SU-DHL-6 (cell line): ENCODE results near the gene DGKB.

ENCODE experiments used
- H2AFZ ChIP-seq: fragments of 200-600 bp; sonication (generic); 2 replicates; pipeline ENCODE4 v1.6.1; 2014; ENCODE audit warnings: low read depth, mild to moderate bottlenecking, moderate library complexity, mixed read lengths, antibody characterized with exemption, low read length; ENCODE audit not compliant: severe bottlenecking
- H3F3A ChIP-seq: fragments of 200-600 bp; shearing (Covaris generic); 2 replicates; pipeline ENCODE4 v1.6.0; 2016; ENCODE audit warnings: antibody characterized with exemption, mild to moderate bottlenecking; ENCODE audit not compliant: insufficient read depth
- H3K27ac ChIP-seq: fragments of 200-600 bp; sonication (generic); 2 replicates; pipeline ENCODE4 v1.5.1; 2016; ENCODE audit warnings: low read depth, mild to moderate bottlenecking, low read length, moderate library complexity, mixed read lengths
- H3K27me3 ChIP-seq: fragments of 200-600 bp; sonication (generic), shearing (Covaris generic); 2 replicates; pipeline ENCODE4 v1.6.0; 2014; ENCODE audit warnings: mild to moderate bottlenecking, low read length
- H3K36me3 ChIP-seq: fragments of 200-600 bp; sonication (generic); 2 replicates; pipeline ENCODE4 v1.6.1; 2014; ENCODE audit warnings: mild to moderate bottlenecking, low read length, mixed read lengths
- H3K4me2 ChIP-seq: fragments of 300-600, 200-600 bp; shearing (Covaris generic), sonication (generic); 2 replicates; pipeline ENCODE4 v1.6.0; 2014; ENCODE audit warnings: low read length, low read depth, mild to moderate bottlenecking; ENCODE audit not compliant: poor library complexity, severe bottlenecking
- H3K4me3 ChIP-seq: fragments of 200-600 bp; sonication (generic); 2 replicates; pipeline ENCODE4 v1.5.1; 2014; ENCODE audit warnings: antibody characterized with exemption, low read length, mild to moderate bottlenecking, mixed read lengths; ENCODE audit not compliant: insufficient read depth, poor library complexity, severe bottlenecking
- H3K79me2 ChIP-seq: fragments of 200-600 bp; sonication (generic); 2 replicates; pipeline ENCODE4 v1.6.1; 2014; ENCODE audit warnings: mild to moderate bottlenecking, low read length, moderate library complexity; ENCODE audit not compliant: insufficient read depth
- H3K9ac ChIP-seq: fragments of 200-600 bp; sonication (generic); 2 replicates; pipeline ENCODE4 v1.7.0; 2014; ENCODE audit warnings: mild to moderate bottlenecking, low read length
- H3K9me2 ChIP-seq: fragments of 200-600 bp; sonication (generic); replicated peaks from 2 replicates; pipeline ENCODE4 v1.6.1; 2014; ENCODE audit warnings: low read length; ENCODE audit not compliant: insufficient read depth
- H3K9me3 ChIP-seq: fragments of 200-600 bp; sonication (generic); 2 replicates; pipeline ENCODE4 v1.6.1; 2014; ENCODE audit warnings: low read length, mixed read lengths; ENCODE audit not compliant: insufficient read depth
- H4K20me1 ChIP-seq: fragments of 200-600 bp; sonication (generic); 2 replicates; pipeline ENCODE4 v1.6.1; 2014; ENCODE audit warnings: low read depth, mild to moderate bottlenecking, antibody characterized with exemption, low read length, moderate library complexity, mixed read lengths
- EZH2phosphoT487 ChIP-seq: fragments of 200-600 bp; sonication (generic), shearing (Covaris generic); conservative IDR thresholded peaks from 2 replicates; pipeline ENCODE4 v1.6.1; 2018; ENCODE audit warnings: mild to moderate bottlenecking, antibody characterized with exemption, low read length, moderate library complexity, mixed read lengths
- TF ChIP-seq, protein P1 (sequence below): fragments of 200-600 bp; sonication (generic); IDR thresholded peaks from one replicate; pipeline ENCODE4 v1.5.1; 2017; ENCODE audit warnings: antibody characterized with exemption, mild to moderate bottlenecking, low read length, moderate library complexity; ENCODE audit not compliant: insufficient read depth, poor library complexity, severe bottlenecking

Gene DGKB

DNA sequence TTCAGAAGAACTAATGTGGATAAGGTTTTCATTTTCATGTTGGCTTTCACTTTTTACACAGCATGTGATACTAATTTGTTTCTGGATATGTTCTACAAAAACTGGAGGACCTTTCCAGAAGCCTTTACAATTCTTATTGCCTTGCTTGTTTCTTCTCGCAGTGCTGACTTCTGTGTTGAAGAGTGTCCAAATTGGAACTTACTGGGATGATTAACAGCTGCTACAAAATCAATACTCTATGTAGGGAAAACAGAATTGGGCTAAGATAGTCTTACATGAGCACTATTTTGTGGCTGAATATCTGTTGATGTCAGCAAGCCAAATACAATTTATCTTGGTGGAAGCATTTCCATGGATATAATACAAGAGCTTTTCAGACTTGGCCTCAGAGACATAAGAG, 351.2 kb downstream of the DGKB start:
- Histone ChIP-seq H3K27me3 (no peaks in the 10 kb centered on the region), H3K4me2 (no peak overlapping the region), H3K9me2 (no peaks in the 10 kb centered on the region), H4K20me1 (no peaks in the 10 kb centered on the region), H2AFZ (no peak overlapping the region), H3K79me2 (no peaks in the 10 kb centered on the region), H3K9me3 (no peaks in the 10 kb centered on the region), H3K27ac (no peak overlapping the region), H3K4me3 (no peak overlapping the region), H3K9ac (no peak overlapping the region), H3K36me3 (no peaks in the 10 kb centered on the region), H3F3A (no peaks in the 10 kb centered on the region)
- TF ChIP-seq EZH2phosphoT487, result no peak
- TF ChIP-seq, protein P1, sequence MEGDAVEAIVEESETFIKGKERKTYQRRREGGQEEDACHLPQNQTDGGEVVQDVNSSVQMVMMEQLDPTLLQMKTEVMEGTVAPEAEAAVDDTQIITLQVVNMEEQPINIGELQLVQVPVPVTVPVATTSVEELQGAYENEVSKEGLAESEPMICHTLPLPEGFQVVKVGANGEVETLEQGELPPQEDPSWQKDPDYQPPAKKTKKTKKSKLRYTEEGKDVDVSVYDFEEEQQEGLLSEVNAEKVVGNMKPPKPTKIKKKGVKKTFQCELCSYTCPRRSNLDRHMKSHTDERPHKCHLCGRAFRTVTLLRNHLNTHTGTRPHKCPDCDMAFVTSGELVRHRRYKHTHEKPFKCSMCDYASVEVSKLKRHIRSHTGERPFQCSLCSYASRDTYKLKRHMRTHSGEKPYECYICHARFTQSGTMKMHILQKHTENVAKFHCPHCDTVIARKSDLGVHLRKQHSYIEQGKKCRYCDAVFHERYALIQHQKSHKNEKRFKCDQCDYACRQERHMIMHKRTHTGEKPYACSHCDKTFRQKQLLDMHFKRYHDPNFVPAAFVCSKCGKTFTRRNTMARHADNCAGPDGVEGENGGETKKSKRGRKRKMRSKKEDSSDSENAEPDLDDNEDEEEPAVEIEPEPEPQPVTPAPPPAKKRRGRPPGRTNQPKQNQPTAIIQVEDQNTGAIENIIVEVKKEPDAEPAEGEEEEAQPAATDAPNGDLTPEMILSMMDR, result no peak

DNA sequence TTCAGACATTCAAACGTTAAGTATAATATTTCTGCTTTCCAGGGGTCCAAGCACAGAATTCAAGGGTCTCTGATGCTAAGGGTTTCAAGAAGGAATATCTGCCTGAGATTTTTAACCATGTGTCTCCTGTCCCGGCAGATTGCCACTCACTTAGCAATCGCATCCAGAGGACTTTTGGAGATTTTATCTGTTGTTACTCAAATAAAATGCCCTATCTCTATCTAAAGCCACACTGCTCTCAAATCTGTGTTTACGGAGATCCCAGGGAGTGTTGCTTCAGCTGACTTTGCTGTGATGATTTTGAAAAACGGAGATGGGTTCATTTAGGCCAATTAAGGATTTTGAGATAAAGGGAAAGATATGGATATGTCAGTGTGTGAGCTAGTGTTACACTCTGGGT, 359.9 kb downstream of the DGKB start:
- Histone ChIP-seq H2AFZ (no peak overlapping the region), H3K36me3 (no peaks in the 10 kb centered on the region), H3K9me2 (no peaks in the 10 kb centered on the region), H3K4me2 (no peak overlapping the region), H3K4me3 (no peak overlapping the region), H3K9ac (no peak overlapping the region), H3F3A (no peaks in the 10 kb centered on the region), H3K27ac (no peak overlapping the region), H3K9me3 (no peaks in the 10 kb centered on the region), H3K79me2 (no peaks in the 10 kb centered on the region), H4K20me1 (no peaks in the 10 kb centered on the region), H3K27me3 (no peaks in the 10 kb centered on the region)
- no peak for TF ChIP-seq EZH2phosphoT487
- TF ChIP-seq, protein P1, result no peak

DNA sequence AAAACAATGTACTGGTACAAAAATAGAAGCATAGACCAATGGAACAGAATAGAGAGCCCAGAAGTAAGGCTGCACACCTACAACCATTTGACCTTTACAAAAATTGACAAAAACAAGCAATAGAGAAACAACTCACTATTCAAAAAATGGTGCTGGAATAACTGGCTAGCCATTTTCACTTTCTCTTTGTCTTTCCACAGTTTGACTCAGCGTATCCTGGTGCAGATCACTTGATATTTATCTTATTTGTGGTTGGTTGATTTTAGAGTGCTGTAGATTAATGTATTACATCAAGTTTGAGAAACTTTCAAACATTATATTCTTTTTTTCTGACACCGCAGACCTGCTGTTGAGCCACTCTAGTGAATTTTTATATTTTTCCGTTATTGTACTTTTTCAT, 381.4 kb downstream of the DGKB start:
- TF ChIP-seq, protein P1, result no peak
- TF ChIP-seq EZH2phosphoT487, result no peak
- H3K4me2 ChIP-seq, result no peak overlapping the region

DNA sequence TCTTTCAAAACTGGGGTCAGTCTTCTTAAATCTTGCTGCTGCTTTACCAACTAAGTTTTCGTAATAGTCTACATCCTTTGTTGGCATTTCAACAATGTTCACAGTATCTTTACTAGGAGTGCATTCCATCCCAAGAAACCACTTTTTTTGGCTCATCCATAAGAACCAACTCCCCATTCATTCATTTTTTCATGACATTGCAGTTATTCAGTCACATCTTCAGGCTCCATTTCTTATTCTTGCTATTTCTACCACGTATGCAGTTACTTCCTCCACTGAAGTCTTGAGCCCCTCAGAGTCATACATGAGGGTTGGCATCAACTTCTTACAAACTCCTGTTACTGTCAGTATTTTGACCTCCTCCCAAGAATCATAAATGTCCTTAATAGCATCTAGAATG, 392.3 kb downstream of the DGKB start:
- no peaks in the 10 kb centered on the region for H3K9me2 ChIP-seq
- H3F3A ChIP-seq, result no peaks in the 10 kb centered on the region
- H3K79me2 ChIP-seq, result no peaks in the 10 kb centered on the region
- no peak overlapping the region for H3K9ac ChIP-seq
- no peak overlapping the region for H2AFZ ChIP-seq
- H3K4me3 ChIP-seq, result no peak overlapping the region
- no peak overlapping the region for H3K27ac ChIP-seq
- TF ChIP-seq, protein P1, result no peak
- no peak for TF ChIP-seq EZH2phosphoT487
- H3K4me2 ChIP-seq, result no peak overlapping the region
- H3K36me3 ChIP-seq, result no peaks in the 10 kb centered on the region
- H4K20me1 ChIP-seq, result no peaks in the 10 kb centered on the region
- no peaks in the 10 kb centered on the region for H3K9me3 ChIP-seq
- no peaks in the 10 kb centered on the region for H3K27me3 ChIP-seq

More for the DNA sequence above, 381.4 kb downstream of the DGKB start:
- Histone ChIP-seq H3K9me2 (no peaks in the 10 kb centered on the region; the same call in 1 of the 2 replicates), H3K27me3 (no peaks in the 10 kb centered on the region), H3K36me3 (no peaks in the 10 kb centered on the region), H3K9ac (no peak overlapping the region), H3K4me3 (no peak overlapping the region), H4K20me1 (no peaks in the 10 kb centered on the region), H3K9me3 (0 out of 2 replicates have a peak, but pooled peaks cover 3% of the 10 kb centered on the region), H3F3A (no peaks in the 10 kb centered on the region), H3K79me2 (no peaks in the 10 kb centered on the region), H2AFZ (no peak overlapping the region), H3K27ac (no peak overlapping the region)
